ENCODE results near the gene COX6A2. TPM values are rescaled to one million over a fixed set of nuclear protein-coding genes. Genes with fewer than 3 reads are reported as not detected.

Gene COX6A2
- 0.85 TPM for polyA plus RNA-seq (ENCODE audit: insufficient read length)
- long read RNA-seq, donor 1, partial matches to known transcripts: 0 of 2 reads
- long read RNA-seq, donor 1, other reads (novel, unspliced or antisense): 0 of 2 reads
- long read RNA-seq, donor 2, partial matches to known transcripts: 0 of 1 reads
- long read RNA-seq, donor 2, other reads (novel, unspliced or antisense): 0 of 1 reads
- long read RNA-seq, donor 3, partial matches to known transcripts: 0 of 3 reads
- long read RNA-seq, donor 3, other reads (novel, unspliced or antisense): 0 of 3 reads
- long read RNA-seq, donor 4: 0 reads
- long read RNA-seq, donor 5, partial matches to known transcripts: 0 of 1 reads
- long read RNA-seq, donor 5, other reads (novel, unspliced or antisense): 0 of 1 reads
- long read RNA-seq, donor 6, partial matches to known transcripts: 0 of 1 reads
- long read RNA-seq, donor 6, other reads (novel, unspliced or antisense): 0 of 1 reads
- long read RNA-seq, donor 7, partial matches to known transcripts: 0 of 1 reads
- long read RNA-seq, donor 7, other reads (novel, unspliced or antisense): 0 of 1 reads
- long read RNA-seq, donor 8, partial matches to known transcripts: 0 of 2 reads
- long read RNA-seq, donor 8, other reads (novel, unspliced or antisense): 0 of 2 reads

DNA sequence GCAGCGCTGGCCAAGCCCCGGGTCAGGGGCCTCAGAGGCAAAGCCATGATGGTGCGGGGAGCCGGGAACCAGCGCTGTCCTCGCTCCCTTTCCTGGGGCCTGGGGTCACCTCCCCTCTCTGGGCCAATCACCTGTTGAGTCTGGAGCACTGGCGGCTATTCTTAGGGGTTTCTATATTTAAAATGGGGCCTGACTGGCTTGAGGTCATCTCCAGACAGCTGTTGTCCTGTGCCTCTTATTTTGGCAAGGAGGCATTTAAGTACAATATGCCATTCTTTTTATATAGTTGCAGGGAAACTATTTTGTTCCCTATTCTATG, at the start of gene COX6A2:
COX6A2 (minus strand) TSS at position 82 of the 319 bp plus-strand sequence; CDS start at position 47, 35 bp downstream.
- no peak for DNase-seq

DNA sequence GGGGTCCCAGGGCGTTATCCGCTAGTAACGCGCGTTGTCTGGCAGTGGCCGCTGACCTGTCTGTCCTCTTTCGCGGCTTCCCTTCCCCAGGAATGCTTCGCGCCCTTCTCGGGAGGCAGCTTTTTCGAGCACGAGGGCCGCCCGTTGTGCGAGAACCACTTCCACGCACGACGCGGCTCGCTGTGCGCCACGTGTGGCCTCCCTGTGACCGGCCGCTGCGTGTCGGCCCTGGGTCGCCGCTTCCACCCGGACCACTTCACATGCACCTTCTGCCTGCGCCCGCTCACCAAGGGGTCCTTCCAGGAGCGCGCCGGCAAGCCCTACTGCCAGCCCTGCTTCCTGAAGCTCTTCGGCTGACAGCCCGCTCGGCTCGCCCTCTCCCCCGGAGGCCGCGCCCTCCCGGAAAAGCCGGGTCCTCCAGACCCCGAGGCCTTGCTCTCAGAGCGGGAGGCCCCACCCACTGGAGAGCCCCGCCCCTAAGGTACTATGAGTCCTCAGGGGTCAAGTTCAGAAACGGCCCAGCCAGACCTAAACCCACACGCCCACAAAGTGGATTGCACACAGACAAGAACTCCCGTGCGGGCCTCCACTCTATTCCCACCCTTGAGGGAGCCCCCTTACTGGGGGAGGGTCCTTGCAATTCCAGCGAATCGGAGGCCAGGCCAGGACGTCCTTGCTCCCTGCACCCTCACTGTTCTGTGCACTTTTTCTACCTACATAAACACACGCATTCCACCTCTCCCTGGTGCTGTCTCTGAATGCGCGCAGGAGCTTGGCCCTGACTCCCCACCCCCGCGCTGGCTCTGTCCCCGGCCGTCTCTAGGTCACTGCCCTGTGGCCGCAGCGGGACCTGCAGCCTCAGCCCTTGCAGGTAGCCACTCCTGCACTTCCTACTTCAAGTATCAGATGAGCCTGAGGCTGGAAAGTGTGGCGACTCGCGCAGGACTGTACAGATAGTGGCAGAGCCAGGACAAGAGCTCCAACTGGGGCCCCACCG, 49.4 kb upstream of the COX6A2 start:
- no peak for DNase-seq

DNA sequence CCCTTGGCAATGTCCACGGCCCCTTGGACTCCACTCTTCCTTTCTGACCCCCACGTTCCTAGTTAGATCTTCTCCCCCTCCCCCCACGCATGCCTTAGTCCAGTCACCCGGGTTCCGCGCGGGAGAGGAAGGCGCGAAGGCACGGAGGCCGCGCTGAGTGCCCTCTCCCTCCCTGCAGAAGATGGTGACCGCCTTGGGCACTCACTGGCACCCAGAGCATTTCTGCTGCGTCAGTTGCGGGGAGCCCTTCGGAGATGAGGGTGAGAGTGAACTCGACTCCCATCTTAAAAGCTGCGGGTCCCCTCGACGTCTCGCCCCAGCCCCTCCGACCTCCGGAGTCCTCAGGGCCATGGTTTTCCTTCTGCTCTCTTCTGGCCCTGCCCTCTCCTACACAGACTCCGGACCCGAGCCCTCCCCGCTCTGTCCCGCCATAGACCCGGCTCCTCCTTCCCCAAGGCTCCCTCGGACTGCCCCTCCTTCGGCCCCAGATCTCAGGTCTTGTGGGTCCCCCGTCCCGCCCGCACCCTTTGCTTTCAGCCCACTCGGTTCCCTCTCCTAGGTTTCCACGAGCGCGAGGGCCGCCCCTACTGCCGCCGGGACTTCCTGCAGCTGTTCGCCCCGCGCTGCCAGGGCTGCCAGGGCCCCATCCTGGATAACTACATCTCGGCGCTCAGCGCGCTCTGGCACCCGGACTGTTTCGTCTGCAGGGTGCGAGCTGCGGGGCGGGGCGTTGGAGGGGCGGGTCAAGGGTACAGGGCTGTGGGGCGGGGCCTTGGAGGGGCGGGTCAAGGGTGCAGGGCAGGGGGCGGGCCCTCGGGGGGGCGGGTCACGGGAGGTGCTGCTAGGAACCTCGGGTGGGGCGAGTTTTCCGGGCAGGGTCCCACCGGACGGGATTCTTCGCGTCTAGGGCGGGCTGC, 48.4 kb upstream of the COX6A2 start:
- DNase-seq: no peak

DNA sequence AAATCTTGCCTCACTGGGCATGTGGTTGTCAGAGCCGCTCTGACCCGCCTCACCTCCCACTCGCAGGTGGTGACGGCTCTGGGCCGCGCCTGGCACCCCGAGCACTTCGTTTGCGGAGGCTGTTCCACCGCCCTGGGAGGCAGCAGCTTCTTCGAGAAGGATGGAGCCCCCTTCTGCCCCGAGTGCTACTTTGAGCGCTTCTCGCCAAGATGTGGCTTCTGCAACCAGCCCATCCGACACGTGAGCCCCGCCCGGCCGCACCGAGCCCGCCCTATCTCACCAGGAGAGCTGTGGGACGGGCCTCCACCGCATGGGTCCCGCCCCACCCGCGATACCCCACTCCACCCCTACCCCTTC, 47.8 kb upstream of the COX6A2 start:
- DNase-seq: no peak

DNA sequence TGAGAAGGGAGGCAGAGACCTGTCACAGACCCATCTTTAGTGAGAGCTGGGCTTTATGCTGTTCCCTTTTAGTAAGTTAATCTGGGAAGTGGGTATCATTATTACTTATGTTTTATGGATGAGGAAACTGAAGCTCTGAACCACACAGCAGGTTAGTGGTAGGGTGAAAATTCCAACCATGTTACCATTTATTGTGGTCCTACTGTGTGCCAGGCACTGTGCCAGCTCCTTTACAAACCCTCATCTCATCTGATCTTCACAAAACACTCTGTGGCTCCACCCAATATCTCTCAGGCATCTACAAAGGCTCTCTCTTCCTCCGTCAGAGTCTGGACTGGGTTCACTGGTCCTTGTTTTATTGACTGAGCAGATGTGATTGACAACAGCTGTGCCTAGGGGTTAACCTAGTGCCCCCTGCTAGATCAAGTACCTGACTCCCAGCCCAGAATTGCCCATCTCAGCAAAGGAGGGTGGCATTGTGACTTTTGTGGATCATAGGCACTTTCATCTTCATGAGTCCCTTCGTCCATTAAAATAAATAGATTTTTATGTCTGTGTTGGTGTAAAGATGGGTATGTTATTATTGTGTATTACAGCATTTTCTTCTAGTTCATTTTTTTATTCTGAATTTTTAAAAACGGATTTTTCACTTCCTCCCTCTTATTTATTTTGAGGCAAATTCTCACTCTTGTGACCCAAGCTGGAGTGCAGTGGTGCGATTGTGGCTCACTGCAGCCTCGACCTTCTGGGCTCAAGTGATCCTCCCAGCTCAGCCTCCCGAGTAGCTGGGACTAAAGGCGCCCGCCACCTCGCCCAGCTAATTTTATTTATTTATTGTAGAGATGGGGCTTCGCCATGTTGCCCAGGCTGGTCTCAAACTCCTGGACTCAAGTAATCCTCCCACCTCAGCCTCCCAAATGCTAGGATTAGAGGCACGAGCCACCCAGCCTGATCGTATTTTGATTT, 46.9 kb upstream of the COX6A2 start:
- no peak for DNase-seq

DNA sequence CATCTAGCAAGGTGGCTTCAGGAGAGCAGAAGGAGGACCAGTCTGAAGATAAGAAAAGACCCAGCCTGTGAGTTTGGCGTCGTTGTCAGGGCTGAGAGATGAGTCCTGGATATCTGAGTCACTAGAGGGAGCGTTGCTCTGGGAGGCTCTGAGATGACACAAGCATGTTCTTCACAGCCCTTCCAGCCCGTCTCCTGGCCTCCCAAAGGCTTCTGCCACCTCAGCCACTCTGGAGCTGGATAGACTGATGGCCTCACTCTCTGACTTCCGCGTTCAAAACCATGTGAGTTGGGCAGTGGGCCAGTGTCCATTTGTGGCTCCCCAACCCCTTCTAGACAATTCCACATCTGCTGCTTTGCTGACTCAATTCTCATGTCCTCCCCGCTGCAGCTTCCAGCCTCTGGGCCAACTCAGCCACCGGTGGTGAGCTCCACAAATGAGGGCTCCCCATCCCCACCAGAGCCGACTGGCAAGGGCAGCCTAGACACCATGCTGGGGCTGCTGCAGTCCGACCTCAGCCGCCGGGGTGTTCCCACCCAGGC, 46.1 kb upstream of the COX6A2 start:
- no peak for DNase-seq

DNA sequence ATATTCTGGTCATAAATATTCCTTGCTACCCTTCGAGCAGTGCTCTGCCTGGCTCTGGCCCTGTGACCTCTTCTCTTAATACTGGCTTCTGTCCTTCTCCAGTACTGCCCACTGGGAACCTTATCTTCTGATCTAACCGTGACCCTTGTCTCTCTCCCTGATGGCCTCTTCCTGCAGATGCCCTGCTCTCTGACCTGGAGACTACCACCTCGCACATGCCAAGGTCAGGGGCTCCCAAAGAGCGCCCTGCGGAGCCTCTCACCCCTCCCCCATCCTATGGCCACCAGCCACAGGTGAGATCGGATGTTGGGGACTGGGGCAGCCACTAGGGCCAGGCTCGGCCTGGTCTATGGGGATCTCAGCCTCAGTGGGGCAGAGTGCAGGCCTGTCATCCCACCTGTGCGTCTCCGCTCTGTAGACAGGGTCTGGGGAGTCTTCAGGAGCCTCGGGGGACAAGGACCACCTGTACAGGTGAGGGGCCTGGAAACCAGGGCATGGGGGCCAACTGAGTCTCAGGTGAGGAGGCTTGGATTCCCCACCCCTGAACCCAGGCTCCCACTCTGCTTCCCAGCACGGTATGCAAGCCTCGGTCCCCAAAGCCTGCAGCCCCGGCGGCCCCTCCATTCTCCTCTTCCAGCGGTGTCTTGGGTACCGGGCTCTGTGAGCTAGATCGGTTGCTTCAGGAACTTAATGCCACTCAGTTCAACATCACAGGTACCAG, 45.3 kb upstream of the COX6A2 start:
- DNase-seq: no peak

DNA sequence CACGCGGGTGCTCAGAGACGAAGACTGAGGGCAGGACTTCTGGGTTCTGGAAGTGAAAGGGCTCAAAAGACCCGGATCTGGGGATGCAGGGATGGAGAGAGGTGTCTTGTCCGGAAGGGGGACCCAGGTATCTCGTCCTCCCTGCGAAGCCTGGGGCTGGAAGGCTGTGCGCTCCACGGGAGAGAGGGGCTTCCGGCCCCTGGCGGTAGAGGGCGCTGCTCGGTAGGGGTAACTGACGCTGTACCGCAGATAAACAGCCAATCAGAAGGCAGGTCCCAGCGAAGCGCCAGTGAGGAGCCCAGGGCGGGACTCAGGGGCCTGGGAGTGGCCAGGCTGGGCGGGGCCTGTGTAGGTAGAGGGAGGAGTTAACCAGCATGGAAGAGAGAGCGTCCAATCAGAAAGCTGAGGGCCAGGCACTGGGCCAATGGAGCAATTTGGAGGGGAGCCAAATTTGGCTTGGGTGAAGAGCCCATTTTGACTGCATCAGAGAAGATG, 44.6 kb upstream of the COX6A2 start:
- no peak for DNase-seq

DNA sequence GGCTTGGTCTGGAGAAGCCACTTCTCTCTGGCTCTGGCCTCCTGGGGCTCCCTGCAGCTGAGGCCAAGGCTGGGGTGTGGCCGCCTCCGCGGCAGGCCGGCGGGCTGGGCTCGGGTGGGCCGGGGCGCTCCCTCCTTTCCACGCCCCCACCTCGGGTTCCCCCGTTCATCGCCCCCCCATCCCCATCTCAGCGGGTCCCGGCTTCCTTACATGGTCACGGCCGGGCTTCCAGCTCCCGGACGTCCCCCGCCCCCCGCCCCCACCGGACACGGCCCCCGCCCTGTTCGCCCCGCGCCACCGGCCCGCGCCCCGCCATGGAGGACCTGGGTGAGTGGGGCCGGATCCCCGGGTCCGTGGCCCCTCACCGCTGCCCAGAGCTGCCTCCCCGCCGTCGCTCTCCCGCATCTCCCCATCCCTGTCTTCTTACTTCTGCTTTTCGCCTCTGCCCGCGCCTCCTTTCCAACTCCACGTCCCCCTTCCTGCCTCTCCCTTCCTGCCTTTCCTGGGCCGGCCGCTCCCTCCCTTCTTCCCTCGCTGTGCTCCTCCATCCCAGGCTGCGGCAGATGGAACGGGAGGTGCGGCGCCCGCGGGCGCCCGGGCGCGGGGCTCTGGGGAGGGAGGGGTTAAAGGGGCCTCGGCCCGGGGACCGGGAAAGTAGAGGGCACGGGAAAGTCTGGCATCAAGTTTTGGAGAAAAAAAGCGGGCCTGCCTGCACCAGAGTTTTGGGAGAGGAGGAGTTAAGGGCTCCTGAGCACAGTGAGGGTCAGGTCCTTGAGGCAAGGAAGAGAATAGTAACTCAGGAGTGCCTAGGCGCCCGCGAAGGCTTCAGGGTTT, 43.9 kb upstream of the COX6A2 start, which contains the start of gene TGFB1I1:
TGFB1I1 (plus strand) TSS at position 278 of the 834 bp plus-strand sequence; CDS start at position 315, 37 bp downstream.
- no peak for DNase-seq

DNA sequence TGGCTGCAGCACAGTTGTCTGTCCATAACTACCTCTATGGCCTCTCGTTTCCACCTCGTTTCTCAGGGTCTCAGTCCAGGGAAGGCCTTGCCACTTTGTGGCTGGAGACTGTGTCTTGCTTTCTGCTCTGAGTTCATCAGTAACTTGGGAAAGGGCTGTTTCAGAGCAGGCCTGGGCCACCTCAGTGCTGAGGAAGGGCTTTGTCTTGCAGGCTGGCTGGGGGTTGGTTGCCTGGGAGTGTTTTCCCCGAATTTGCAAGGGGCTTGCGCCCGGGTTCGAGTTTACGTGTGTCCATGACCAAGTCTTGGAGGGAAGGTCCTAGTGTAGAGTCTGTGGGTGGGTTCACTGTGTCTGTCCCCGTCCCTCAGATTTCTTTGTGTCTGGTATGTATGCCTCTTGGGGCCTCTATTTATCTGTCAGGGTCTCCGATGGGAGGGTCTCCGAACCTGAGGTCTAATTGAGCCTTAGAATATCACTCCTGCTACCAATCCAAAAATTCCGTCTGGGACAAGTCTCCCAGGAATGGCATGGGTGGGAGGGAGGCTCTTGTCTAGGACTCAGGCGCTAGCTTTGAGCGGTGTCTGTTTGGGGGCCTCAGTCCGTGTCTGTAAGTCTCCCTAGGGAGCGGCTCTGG, 43.2 kb upstream of the COX6A2 start:
- DNase-seq: no peak

DNA sequence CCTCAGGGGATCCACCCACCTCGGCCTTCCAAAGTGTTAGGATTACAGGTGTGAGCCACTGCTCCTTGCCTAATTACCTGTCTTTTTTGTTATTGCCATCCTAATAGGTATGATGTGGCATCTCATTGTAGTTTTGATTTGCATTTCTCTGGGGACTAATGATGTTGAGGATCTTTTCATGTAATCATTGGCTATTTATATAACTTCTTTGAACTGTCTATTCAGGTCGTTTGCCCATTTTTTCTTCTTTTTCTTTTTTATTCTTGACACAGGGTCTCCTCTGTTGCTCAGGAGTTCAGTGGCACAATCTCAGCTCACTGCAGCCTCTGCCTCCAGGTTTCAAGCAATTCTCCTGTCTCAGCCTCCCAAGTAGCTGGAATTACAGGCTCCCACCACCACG, 42.5 kb upstream of the COX6A2 start:
- no peak for DNase-seq

DNA sequence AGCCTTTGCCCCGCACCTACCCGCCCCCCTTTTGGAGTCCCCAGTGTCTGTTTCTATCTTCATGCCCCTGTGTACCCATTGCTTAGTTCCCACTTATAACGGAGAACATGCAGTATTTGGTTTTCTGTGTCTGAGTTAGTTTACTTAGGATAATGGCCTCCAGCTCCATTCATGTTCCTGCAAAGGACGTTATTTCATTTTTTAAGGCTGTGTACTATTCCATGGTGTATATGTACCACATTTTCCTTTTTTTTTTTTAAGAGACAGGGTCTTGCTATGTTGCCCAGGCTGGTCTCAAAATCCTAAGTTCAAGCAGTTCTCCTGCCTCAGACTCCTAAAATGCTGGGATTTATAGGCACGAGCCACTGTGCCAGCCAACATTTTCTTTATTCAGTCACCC, 39.7 kb upstream of the COX6A2 start:
- no peak for DNase-seq

DNA sequence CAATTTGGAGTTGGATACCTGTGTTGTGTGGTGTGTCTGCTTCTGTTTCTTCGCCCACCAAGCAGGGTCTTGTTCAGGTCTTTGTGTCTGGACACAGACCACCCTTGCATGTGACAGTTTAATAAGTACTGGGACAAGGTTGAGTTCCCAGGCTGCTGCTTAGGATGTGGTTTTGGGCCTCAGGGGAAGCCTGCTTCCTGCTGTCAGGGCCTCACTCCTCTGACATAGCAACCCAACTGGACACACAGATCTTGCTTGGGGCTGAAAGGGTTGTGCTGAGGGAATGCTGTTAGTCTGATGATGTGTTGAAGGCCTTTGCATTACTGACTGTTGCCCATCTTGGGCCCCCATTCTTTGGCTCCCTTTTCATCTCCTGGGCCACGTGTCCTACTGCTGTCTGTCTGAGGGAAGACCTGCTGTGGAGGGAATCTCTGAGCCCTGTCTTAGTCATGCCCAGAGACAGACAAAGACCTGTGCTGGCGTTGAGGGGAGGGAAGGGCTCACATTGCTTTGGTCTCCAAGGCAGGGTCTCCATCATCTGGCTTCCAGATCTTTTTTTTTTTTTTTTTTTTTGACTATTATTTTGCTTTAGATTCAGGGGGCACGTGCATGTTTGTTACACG, 39.1 kb upstream of the COX6A2 start:
- DNase-seq: no peak

DNA sequence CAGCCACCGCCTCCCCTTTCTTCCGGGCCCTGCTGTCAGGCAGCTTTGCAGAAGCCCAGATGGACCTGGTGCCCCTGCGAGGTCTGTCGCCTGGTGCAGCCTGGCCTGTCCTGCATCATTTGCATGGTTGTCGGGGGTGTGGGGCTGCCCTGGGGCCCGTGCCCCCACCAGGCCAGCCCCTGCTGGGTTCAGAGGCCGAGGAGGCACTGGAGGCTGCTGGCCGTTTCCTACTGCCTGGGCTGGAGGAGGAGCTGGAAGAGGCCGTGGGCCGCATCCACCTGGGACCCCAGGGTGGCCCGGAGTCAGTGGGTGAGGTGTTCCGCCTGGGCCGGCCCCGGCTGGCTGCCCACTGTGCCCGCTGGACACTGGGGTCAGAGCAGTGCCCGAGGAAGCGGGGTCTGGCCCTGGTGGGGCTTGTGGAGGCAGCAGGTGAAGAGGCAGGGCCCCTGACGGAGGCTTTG, 38.3 kb upstream of the COX6A2 start:
- no peak for DNase-seq

DNA sequence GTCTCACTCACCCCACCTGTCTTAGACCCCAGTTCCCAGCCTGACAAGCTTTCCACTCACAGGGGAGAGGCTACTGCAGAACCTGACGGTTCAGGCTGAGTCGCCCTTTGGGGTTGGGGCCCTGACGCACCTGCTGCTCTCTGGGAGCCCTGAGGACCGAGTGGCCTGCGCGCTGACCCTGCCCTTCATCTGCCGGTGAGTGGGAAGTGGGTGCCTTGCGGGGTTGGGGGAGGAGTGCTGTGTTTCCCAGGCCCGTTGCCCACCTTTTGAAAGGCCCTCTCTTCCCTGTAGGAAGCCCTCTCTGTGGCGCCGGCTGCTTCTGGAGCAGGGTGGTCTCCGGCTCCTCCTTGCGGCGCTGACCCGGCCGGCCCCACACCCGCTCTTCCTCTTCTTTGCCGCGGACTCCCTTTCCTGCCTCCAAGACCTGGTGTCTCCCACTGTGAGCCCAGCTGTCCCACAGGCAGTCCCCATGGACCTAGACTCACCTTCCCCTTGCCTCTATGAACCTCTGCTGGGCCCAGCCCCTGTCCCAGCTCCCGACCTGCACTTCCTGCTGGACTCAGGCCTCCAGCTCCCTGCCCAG, 37.7 kb upstream of the COX6A2 start:
- no peak for DNase-seq

DNA sequence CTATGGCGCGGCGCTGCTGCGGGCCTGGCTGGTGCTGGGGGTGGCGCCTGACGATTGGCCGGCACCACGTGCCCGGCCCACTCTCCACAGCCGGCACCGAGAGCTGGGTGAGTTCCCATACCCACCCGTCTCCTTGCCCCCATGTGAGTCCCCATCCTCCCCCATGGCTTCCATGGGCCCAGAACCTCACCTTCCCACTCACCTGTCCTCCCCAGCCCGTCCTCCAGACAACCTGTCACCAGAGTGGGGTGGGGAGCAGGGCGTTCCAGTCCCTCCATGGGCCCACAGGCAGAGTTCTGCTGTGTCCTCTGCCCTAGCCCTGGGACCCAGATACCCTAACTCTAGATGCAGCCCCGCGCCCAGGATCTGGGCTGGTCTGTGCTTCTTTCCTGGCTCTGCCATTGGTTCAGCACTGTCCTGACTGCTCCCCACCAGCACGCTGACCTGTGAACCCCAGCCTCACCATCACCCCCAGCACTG, 36.7 kb upstream of the COX6A2 start:
- no peak for DNase-seq

All from left kidney (tissue), 8 donors.